GM12874 (cell line): Measurements from ENCODE around the gene CCDC150.

ENCODE experiments used
- TF ChIP-seq, protein P1 (sequence below): IDR thresholded peaks from 2 replicates; pipeline ENCODE4 v1.5.1; 2011; ENCODE audit warnings: low read depth, mild to moderate bottlenecking, control low read depth, low read length, moderate library complexity; ENCODE audit not compliant: insufficient read depth

Gene CCDC150

DNA sequence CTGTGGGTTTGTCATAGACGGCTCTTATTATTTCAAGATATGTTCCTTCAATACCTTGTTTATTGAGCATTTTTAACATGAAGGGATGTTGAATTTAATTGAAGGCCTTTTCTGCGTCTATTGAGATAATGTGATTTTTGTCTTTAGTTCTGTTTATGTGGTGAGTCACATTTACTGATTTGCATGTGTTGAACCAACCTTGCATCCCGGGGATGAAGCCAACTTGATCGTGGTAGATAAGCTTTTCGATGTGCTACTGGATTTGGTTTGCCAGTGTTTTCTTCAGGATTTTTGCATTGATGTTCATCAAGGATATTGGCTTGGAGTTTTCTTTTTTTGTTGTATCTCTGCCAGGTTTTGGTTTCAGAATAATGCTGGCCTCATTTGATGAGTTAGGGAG, 99.5 kb downstream of the CCDC150 start:
- TF ChIP-seq, protein P1, sequence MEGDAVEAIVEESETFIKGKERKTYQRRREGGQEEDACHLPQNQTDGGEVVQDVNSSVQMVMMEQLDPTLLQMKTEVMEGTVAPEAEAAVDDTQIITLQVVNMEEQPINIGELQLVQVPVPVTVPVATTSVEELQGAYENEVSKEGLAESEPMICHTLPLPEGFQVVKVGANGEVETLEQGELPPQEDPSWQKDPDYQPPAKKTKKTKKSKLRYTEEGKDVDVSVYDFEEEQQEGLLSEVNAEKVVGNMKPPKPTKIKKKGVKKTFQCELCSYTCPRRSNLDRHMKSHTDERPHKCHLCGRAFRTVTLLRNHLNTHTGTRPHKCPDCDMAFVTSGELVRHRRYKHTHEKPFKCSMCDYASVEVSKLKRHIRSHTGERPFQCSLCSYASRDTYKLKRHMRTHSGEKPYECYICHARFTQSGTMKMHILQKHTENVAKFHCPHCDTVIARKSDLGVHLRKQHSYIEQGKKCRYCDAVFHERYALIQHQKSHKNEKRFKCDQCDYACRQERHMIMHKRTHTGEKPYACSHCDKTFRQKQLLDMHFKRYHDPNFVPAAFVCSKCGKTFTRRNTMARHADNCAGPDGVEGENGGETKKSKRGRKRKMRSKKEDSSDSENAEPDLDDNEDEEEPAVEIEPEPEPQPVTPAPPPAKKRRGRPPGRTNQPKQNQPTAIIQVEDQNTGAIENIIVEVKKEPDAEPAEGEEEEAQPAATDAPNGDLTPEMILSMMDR: no peak

DNA sequence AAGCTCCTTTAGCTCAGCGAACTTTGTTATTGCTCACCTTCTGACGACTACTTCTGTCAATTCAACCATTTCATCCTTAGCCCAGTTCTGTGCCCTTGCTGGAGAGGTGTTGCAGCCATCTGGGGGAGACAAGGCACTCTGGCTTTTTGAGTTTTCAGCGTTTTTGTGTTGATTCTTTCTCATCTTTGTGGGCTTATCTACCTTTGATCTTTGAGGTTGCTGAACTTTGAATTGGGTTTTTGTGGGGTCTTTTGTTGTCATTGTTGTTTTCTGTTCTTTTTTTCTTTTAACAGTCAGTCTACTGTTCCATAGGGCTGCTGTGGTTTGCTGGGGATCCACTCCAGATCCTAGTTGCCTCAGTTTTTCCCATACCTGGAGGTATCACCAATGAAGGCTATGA, 102.7 kb downstream of the CCDC150 start:
- TF ChIP-seq, protein P1: no peak

DNA sequence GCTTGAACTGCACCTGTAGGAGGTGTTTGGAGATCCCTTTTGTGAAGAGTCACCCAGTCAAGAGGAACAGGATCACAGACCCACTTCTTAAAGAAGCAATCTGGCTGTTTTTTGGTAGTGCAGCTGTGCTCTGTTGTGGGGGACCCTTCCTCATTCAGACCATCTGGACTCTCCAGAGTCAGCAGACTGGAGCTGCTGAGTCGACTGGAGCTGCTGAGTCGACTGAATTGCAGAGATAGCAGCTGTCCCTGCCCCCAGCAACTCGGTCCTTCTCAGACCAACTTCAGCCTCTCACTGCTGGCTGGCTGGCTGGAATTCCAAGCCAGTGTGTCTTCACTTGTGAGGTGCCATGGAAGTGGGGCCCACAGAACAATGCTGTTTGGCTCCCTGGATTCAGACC, 103.2 kb downstream of the CCDC150 start:
- TF ChIP-seq, protein P1: no peak

DNA sequence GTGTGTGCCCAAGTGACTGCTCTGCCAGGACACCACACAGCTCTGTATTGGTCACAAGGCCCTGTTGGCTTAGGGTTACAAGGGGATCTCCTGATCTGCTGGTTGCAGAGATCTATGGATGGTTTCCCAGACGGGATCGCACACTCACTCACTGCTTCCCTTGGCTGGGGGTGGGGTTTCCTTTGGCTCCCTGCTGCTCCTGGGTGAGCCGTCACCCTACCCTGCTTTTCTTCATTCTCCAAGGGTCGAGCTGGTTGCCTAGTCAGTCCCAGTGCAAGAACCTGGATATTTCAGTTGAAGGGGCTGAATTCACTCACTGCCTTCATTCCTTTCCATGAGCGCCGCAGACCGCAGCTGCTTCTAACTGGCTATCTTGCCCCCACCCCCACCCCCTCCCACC, 103.7 kb downstream of the CCDC150 start:
- TF ChIP-seq, protein P1: no peak

DNA sequence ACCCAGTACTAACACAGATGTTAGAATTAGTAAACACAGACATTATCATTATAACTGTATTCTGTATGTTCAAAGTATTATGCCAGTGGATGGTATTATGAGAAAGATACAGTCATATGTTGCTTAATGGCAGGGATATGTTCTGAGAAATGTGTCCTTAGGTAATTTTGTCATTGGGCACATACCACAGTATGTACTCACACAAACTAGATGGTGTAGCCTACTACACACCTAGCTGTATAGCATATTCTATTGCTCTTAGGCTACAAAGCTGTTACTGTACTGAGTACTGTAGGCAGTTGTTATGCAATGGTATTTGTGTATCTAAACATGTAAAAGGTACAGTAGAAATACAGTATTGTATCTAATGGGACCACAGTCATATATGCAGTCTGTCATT, 106.2 kb downstream of the CCDC150 start:
- TF ChIP-seq, protein P1: no peak

DNA sequence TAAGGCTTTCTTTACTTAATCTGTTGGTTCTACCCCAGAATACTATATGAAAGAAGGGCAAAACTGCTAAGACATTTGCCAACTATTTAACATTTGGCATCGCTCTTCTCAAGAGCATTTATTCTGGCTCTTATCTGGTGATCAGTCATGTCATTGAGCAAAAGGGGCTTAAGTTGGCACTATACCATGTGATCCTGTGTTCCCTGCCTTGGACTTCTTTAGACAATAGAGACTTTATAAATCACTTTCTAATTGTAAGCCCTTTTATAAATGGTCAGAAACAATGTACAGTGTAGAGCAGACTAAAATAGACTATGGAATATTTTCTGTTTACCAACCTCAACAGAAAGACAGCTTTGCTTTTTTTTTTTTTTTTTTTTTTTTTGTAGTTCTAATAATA, 107.9 kb downstream of the CCDC150 start:
- TF ChIP-seq, protein P1: no peak

DNA sequence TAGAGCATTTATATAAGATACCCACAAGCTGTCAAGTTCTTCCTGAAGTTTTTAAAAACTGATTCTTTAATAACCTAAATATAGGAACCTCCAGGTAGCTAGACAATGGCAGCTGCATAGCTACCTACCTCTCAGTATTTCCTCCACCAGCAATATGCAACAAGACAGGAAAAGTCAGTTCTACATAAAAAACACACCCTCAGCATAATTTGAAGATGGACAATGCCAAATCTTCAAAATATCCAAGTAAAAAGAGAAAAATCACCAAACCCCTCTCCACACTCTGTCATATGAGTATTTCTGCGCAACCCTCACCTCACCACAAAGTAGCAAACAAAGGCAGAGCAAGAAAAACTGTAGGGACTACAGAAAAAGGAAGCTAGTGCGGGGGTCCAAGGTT, 108.6 kb downstream of the CCDC150 start:
- TF ChIP-seq, protein P1: no peak
